Tibial nerve (tissue), 4 donors: ENCODE results near the gene GALR3.

Experiments
- CTCF ChIP-seq, 5 experiments: fragments of 200-600 bp in 3 of 5; fragments of 450-650 bp in 2 of 5; sonication (generic) in 3 of 5; IDR thresholded peaks; one replicate each; pipeline ENCODE4 v1.5.1; 2016 to 2019; ENCODE audit warnings: antibody characterized with exemption in 5 of 5, mild to moderate bottlenecking in 3 of 5, moderate library complexity in 2 of 5
- EP300 ChIP-seq, 2 donors: sonication (generic); formaldehyde crosslinking; IDR thresholded peaks; one replicate each; pipeline ENCODE4 v1.6.1; 2017; ENCODE audit warnings: antibody characterized with exemption in 2 of 2, mild to moderate bottlenecking in 1 of 2

- TF ChIP-seq EP300 (IDR thresholded peaks at IDR 0.05) (no peak), CTCF (IDR thresholded peaks at IDR 0.05) (no peak)
Observed at GRCh38 chr22:37775785-37776638, 47.2 kb upstream of the GALR3 start.
